Ovary (tissue), 9 donors: ENCODE measurements around the gene GLB1L2. TPM values are rescaled to one million over a fixed set of nuclear protein-coding genes. Genes with fewer than 3 reads are reported as not detected.

Experiments
- DNase-seq, 5 donors: peaks; one replicate each; pipeline ENCODE4 v3.0.0-alpha.2; 2019 to 2020
- H3K27ac ChIP-seq, 2 donors: fragments of 200-600 bp; one replicate each; pipeline versions ENCODE4 v1.5.1 to v1.8.0; 2019 to 2022
- H3K27me3 ChIP-seq: fragments of 200-600 bp; one replicate; pipeline ENCODE4 v1.8.0; 2022
- H3K36me3 ChIP-seq: fragments of 200-600 bp; sonication (generic); one replicate; pipeline ENCODE4 v1.5.1; 2019
- H3K4me1 ChIP-seq: one replicate; pipeline ENCODE4 v1.8.1; 2013; ENCODE audit warnings: mild to moderate bottlenecking, moderate library complexity; ENCODE audit not compliant: insufficient read depth
- H3K4me3 ChIP-seq: fragments of 200-600 bp; sonication (generic); one replicate; pipeline ENCODE4 v1.5.1; 2017
- H3K9me3 ChIP-seq, 2 donors: fragments of 200-600 bp in 1 of 2; sonication (generic) in 1 of 2; one replicate each; pipeline versions ENCODE4 v1.5.1 to v1.8.1; 2013 to 2019; ENCODE audit warnings: mild to moderate bottlenecking in 1 of 2, moderate library complexity in 1 of 2
- CTCF ChIP-seq, 3 donors: fragments of 450-650 bp in 2 of 3; fragments of 200-600 bp in 1 of 3; IDR thresholded peaks; one replicate each; pipeline versions ENCODE4 v1.5.1 to v1.8.0; 2016 to 2022; ENCODE audit warnings: antibody characterized with exemption in 3 of 3, mild to moderate bottlenecking in 1 of 3
- EP300 ChIP-seq: sonication (generic); formaldehyde crosslinking; IDR thresholded peaks from one replicate; pipeline ENCODE4 v1.6.1; 2017; ENCODE audit warnings: antibody characterized with exemption
- POLR2A ChIP-seq: fragments of 450-650 bp; IDR thresholded peaks from one replicate; pipeline ENCODE4 v1.6.1; 2017; ENCODE audit warnings: antibody characterized with exemption, mild to moderate bottlenecking, moderate library complexity
- WGBS, 3 donors: extraction: QIAGEN DNeasy Blood & Tissue Kit in 1 of 3; methylation state at CpG; one replicate each; pipeline versions ENCODE4 v1.1.5 to v1.1.7; 2013 to 2017; 5-methylcytosine and 5-hydroxymethylcytosine counted together
- intact Hi-C, 4 donors: fragments of 100-400 bp; cut with DNase I; formaldehyde crosslinking; loops; one replicate each; pipeline versions ENCODE4 v1.11.0 to v1.15.1; 2022 to 2023
- polyA plus RNA-seq, 2 donors: library from polyadenylated mRNA; stranded (reverse); fragments of 200-250 nt in 1 of 2; fragments of 350-450 nt in 1 of 2; fragmentation: Illumina TruSeq in 1 of 2; extraction: RNeasy Lipid Tissue Mini Kit (QIAGEN cat#74804) in 1 of 2; gene quantifications; one replicate each; pipeline ENCODE4 v1.2.3, GENCODE V29; 2013 to 2014
- total RNA-seq, 7 donors: library from RNA; depleted of rRNA in 2 of 7; stranded (reverse); fragments of >200 nt in 2 of 7; fragmentation: NEBNext Ultra II Directional in 3 of 7; extraction: Animal tissue kit (Norgen Biotek cat#: 25700) in 3 of 7; gene quantifications; one replicate each; pipeline versions ENCODE4 v1.1.0 to v1.2.4, GENCODE V29; 2016 to 2023
- donor health status: DM: no; HTN: no; CAD: no; lungs with moderate emphysema.
- donor health status: DM: no; HTN: no; CAD: no.
- donor health status: Bipolar disorder and iron deficiency.
- donor health status: DM: yes; HTN: yes; CAD: no.
- donor health status: DM: no; HTN: no; CAD: no.
- donor health status: DM: yes; HTN: yes; CAD: no.

Gene GLB1L2
- total and polyA plus RNA-seq, 9 donors, result 9.8 to 24.6 (median 15.6) TPM

- Histone ChIP-seq H3K4me3 (no peak overlapping the region), H3K27ac (no peak overlapping the region), H3K9me3 (no peaks in the 10 kb centered on the region), H3K4me1 (peaks cover 4% of the 10 kb centered on the region), H3K36me3 (no peaks in the 10 kb centered on the region), H3K27me3 (no peaks in the 10 kb centered on the region)
- no peak for DNase-seq
- 58 to 70% (median 67%) methylated on average over 5 of the region's 5 CpGs for WGBS, 3 donors
- intact Hi-C loops, result no loop called here
- no peak for TF ChIP-seq CTCF (IDR thresholded peaks at IDR 0.05)
- TF ChIP-seq EP300, result no peak
Observed at GRCh38 chr11:134410766-134411165, 79.0 kb downstream of the GLB1L2 start.

- H3K36me3 ChIP-seq, result no peaks in the 10 kb centered on the region
- no peaks in the 10 kb centered on the region for H3K9me3 ChIP-seq
- intact Hi-C loops, result no loop called here
- no peak within 1 kb of the TSS for H3K27ac ChIP-seq
- H3K27me3 ChIP-seq, result no peaks in the 10 kb centered on the region
- H3K4me3 ChIP-seq, result peak within 1 kb of the TSS; percentile 15
- peak in 3 of 5 donors; percentile 38 to 46 (median 44) for DNase-seq
- TF ChIP-seq POLR2A, result no peak
- no peak for TF ChIP-seq CTCF (IDR thresholded peaks at IDR 0.05)
- no peak for TF ChIP-seq EP300
- H3K4me1 ChIP-seq, result peaks cover 4% of the 10 kb centered on the region
- WGBS, 3 donors, result 1 to 2% (median 1%) methylated on average over 38 to 83 of the region's 94 CpGs
Observed at GRCh38 chr11:134412203-134413042, 80.6 kb downstream of the GLB1L2 start, which contains the start of gene B3GAT1. Gene B3GAT1, minus strand, starts transcription at chr11:134412242. Its CDS starts 24,583 bp downstream, at chr11:134387659.

- TF ChIP-seq EP300 (no peak), CTCF (IDR thresholded peaks at IDR 0.05) (no peak), POLR2A (no peak)
- 11 to 17% (median 13%) methylated on average over 22 of the region's 22 CpGs for WGBS, 3 donors
- peaks cover 4% of the 10 kb centered on the region for H3K4me1 ChIP-seq
- intact Hi-C loops, result no loop called here
- no peaks in the 10 kb centered on the region for H3K27me3 ChIP-seq
- H3K27ac ChIP-seq, result no peak overlapping the region
- no peak for DNase-seq
- H3K4me3 ChIP-seq, result no peak overlapping the region
- H3K9me3 ChIP-seq, result no peaks in the 10 kb centered on the region
- no peaks in the 10 kb centered on the region for H3K36me3 ChIP-seq
Observed at GRCh38 chr11:134413043-134413825, 81.4 kb downstream of the GLB1L2 start.

GRCh38 chr11:134413826-134414731 is 82.3 kb downstream of the GLB1L2 start:
- no peak for TF ChIP-seq POLR2A
- no peak for TF ChIP-seq CTCF (IDR thresholded peaks at IDR 0.05)
- no peak for TF ChIP-seq EP300
- 23 to 35% (median 32%) methylated on average over 18 of the region's 18 CpGs for WGBS, 3 donors
- H3K36me3 ChIP-seq, result no peaks in the 10 kb centered on the region
- no peaks in the 10 kb centered on the region for H3K9me3 ChIP-seq
- no peak overlapping the region for H3K27ac ChIP-seq
- H3K4me3 ChIP-seq, result no peak overlapping the region
- H3K4me1 ChIP-seq, result peaks cover 4% of the 10 kb centered on the region
- DNase-seq, result no peak
- intact Hi-C loops, result no loop called here
- H3K27me3 ChIP-seq, result no peaks in the 10 kb centered on the region
